ENCODE measurements around the gene NFASC.

The NFASC gene

DNA sequence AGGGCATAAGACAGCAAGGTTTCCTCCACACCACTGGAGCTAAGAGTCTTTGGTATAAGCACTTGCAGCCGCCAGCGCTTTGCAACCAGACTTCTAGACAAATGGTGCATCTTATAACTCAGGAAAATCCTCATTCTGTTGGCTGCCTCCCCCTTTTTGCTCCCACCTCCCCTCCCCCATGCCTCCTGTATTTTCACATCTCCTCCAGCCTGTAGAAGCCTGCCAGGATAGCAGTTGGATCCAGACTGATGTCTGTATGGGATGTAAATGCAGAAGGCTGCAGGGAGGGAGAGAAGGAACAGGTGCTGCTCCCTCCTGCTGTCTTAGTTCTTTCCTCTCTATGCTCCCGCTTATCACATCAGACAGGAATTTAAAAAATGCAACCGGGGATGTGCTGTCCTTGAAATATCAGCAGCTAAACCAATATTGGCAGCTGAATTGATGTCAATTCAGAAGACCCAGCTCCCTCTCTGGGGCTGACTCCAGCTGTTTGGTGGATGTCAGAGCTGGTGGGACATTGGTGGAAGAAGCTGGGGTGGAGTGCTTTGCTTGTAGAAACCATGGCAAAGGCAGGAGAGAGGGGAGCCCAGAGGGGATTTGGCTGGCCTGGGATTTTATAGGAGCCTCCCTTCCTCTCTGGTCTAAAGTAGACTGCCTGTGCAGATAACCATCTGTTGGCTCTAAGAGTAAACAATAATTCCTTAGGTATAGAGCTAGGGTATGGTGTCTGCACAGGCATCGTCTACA lies 53.5 kb downstream of the NFASC start:
- DNase-seq (ENCODE audit: low spot score): no peak
- TF ChIP-seq, protein P1, sequence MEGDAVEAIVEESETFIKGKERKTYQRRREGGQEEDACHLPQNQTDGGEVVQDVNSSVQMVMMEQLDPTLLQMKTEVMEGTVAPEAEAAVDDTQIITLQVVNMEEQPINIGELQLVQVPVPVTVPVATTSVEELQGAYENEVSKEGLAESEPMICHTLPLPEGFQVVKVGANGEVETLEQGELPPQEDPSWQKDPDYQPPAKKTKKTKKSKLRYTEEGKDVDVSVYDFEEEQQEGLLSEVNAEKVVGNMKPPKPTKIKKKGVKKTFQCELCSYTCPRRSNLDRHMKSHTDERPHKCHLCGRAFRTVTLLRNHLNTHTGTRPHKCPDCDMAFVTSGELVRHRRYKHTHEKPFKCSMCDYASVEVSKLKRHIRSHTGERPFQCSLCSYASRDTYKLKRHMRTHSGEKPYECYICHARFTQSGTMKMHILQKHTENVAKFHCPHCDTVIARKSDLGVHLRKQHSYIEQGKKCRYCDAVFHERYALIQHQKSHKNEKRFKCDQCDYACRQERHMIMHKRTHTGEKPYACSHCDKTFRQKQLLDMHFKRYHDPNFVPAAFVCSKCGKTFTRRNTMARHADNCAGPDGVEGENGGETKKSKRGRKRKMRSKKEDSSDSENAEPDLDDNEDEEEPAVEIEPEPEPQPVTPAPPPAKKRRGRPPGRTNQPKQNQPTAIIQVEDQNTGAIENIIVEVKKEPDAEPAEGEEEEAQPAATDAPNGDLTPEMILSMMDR (IDR thresholded peaks at IDR 0.05; ENCODE audit: extremely low read depth, missing control alignments): no peak

DNA sequence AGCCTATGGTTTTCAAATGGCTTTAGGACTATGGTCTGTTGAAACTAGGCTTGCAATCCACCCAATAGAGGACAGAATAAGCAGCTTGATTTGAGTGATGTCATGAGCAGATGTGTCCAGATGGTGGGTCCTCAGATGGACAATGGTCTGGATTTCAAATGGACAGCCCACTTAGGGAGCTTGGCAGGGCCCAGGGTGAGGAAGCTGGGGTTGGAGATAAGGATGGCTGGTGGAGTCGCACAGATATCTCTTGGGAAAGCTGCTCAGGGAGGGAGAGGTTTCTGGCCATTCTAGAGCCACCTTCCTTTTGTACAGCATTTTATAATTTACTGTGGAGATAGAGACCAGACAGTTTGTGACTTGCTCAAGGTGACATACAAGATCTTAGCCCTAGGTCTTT lies 55.0 kb downstream of the NFASC start:
- no peak for DNase-seq (ENCODE audit: low spot score)
- TF ChIP-seq, protein P1 (IDR thresholded peaks at IDR 0.05; ENCODE audit: extremely low read depth, missing control alignments): no peak

DNA sequence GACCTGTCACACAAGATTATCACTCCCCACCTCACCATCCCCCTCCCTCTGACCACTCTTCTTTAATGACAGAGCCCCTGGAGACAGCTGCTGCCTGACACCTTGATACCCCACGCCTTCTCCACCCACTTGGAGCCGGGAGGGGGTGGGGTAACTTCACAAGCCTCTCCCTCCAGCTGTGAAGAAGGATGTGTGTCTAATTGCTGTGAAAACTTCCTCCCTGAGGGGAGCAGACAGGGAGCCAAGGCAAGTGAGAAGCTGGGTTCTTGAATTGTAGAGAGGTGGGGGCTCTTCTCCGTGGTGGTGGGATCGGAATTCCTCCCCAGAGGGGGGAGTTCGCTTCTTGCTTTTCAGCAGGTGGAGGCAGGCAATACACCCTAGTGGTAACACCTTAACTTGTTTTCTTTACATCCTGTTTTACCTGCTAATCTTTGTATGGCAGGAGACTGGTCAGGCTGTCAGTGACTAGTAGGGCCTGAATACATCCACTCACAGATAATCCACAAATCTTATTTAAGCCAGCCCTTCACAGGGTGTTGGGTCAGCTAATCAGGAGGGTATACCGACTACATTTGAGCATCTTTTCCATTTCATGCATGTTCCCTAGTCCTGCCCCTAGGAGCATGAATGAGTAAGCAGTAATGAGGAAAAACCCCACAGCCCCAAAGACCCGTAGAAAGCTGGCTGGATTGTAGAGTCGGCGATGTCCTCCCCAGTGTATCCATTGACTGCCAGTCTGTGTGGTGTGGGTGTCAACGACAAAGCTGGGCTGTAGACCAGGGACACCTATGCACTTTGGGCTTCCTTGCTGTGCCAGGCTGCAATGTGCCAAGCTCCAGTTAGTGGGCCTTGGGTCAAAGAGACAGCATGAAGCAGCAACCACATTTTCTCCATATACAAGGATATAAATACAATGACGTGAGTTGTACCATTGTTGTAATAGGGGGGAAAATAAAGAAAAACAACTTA lies 57.3 kb downstream of the NFASC start:
- no peak for DNase-seq (ENCODE audit: low spot score)
- TF ChIP-seq, protein P1 (IDR thresholded peaks at IDR 0.05; ENCODE audit: extremely low read depth, missing control alignments): no peak

DNA sequence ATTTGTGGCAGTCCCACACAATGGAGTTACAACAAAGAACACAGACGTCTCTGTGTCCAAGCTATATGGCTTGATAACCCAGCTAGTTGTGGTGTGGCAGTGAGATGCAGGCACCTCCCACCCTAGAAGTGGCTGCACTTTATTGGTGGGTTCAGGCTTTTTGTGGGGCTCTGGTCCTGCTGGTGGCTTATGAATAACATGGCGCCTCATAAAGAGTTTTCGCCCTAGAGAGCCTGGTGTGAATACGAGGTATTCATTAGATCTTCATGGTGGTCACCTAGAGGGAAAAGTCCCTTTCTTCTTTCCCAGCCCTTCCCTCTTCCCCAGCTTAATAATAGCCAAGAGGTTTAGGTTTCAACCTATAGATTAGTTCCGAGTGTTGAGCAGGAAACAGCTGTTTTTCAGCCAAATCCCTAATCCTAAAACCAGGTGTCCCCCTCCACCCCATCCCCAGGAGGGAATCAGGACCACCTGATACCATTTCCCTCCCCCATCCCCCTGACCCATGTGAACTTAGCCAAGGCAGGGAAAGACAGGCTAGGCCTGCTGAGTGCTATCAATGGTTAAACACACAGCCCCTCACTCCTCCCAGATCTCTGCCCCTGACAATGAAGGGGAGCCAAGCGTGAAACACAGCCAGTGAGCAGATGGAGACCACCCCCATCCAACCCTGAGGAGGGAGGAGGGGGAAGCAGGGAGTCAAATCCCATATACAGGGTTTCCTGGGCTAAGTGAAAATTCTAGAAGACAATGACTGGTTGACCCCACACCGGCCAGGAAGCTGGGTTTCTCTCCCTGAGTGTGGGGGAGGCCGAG lies 58.2 kb downstream of the NFASC start:
- TF ChIP-seq, protein P1 (IDR thresholded peaks at IDR 0.05; ENCODE audit: extremely low read depth, missing control alignments): no peak

DNA sequence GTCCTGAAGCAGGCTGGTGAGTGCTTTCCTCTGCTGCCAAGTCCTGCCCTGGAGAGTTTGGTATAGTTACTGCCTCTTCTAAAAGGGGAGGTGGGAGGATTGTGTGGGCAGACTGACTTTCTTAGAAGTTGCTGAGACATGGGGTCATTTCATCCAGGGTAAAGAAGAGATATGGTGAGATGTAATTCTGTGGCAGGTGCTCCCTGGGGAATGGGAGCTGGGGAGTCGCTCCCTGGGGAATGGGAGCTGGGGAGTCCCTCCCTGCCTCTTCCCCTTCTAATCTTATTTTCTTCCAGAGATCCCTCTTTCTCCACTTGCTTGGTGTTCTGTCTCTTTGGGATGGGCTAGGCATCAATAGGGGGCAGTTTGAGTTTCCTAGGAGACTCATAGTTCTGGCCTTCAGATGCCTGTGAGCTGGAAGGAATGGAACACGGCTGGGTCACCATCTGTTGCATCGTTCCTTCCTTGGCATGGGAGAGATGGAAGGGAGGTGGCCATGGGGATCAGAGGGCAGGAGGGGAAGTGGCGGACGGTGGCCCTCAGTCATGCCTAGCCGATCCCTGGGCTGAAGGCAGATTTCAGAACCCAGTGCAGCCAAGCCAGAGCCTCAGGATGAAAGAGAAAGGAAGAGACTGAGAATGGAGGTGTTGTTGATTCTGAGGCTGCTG lies 59.0 kb downstream of the NFASC start:
- TF ChIP-seq, protein P1 (IDR thresholded peaks at IDR 0.05; ENCODE audit: extremely low read depth, missing control alignments): no peak
- DNase-seq (ENCODE audit: low spot score): no peak

More for the DNA sequence above, 58.2 kb downstream of the NFASC start:
- no peak for DNase-seq (ENCODE audit: low spot score)

DNA sequence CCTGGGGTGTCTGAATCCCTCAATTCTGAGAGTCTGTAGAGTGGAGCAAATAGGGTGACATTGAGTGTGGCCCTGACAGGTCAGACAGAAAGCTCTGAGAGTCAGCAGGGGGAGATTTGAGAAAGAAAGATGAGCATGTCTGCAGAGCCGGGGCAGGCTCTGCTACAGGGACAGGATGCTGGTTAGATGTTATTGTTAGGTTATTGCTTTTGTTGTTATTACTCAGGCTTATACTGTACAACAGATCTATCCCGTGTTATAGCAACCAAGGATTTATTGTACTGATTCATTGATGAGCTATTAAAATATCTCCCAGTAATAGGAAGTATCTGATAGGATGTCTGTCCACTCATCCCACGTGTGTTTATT lies 59.5 kb downstream of the NFASC start:
- DNase-seq (ENCODE audit: low spot score): no peak
- TF ChIP-seq, protein P1 (IDR thresholded peaks at IDR 0.05; ENCODE audit: extremely low read depth, missing control alignments): no peak

Data from GM20000 (cell line).